ENCODE data around the gene CEP131.

GRCh38 chr17:81218459-81218858 lies 4.3 kb downstream of the CEP131 start:
- no peak for TF ChIP-seq POLR2A (IDR thresholded peaks at IDR 0.05; ENCODE audit: low read depth, low read length)
- no peak for TF ChIP-seq CTCF (conservative IDR thresholded peaks at IDR 0.05; ENCODE audit: low read depth, low read length)

Data from IMR-90 (cell line).